Liver (tissue), 9 donors: ENCODE measurements around the gene TMTC1. TPM values are rescaled to one million over a fixed set of nuclear protein-coding genes. Genes with fewer than 3 reads are reported as not detected.

Experiments
- DNase-seq: peaks from one replicate; pipeline ENCODE4 v3.0.0-alpha.2; 2017; ENCODE audit warnings: low spot score
- H3K27ac ChIP-seq, 2 donors: one replicate each; pipeline ENCODE4 v1.7.0; 2013; ENCODE audit warnings: inconsistent platforms in 2 of 2, low read length in 2 of 2, control low read depth in 1 of 2, low read depth in 1 of 2, mild to moderate bottlenecking in 1 of 2
- H3K27me3 ChIP-seq, 4 donors: one replicate each; pipeline versions ENCODE4 v1.6.1 to v1.7.0; 2013; ENCODE audit warnings: low read length in 3 of 4, inconsistent platforms in 1 of 4, mild to moderate bottlenecking in 1 of 4, moderate library complexity in 1 of 4; ENCODE audit not compliant: control insufficient read depth in 4 of 4, insufficient read depth in 4 of 4
- H3K36me3 ChIP-seq, 4 donors: one replicate each; pipeline versions ENCODE4 v1.6.1 to v1.7.0; 2013; ENCODE audit warnings: low read length in 3 of 4, mild to moderate bottlenecking in 3 of 4, low read depth in 1 of 4, moderate library complexity in 1 of 4; ENCODE audit not compliant: control insufficient read depth in 4 of 4, insufficient read depth in 3 of 4
- H3K4me1 ChIP-seq, 4 donors: one replicate each; pipeline versions ENCODE4 v1.6.1 to v1.7.0; 2013; ENCODE audit warnings: low read length in 3 of 4, mild to moderate bottlenecking in 3 of 4, moderate library complexity in 1 of 4; ENCODE audit not compliant: control insufficient read depth in 4 of 4, insufficient read depth in 4 of 4
- H3K4me3 ChIP-seq, 3 donors: one replicate each; pipeline versions ENCODE4 v1.6.1 to v1.7.0; 2013; ENCODE audit warnings: low read length in 3 of 3, control low read depth in 1 of 3, low read depth in 1 of 3, mild to moderate bottlenecking in 1 of 3
- H3K9ac ChIP-seq, 2 donors: one replicate each; pipeline ENCODE4 v1.7.0; 2013; ENCODE audit warnings: low read length in 2 of 2, mild to moderate bottlenecking in 2 of 2, moderate library complexity in 2 of 2, control low read depth in 1 of 2, low read depth in 1 of 2
- H3K9me3 ChIP-seq, 4 donors: one replicate each; pipeline versions ENCODE4 v1.6.1 to v1.7.0; 2013; ENCODE audit warnings: low read length in 3 of 4; ENCODE audit not compliant: control insufficient read depth in 4 of 4
- EGR1 ChIP-seq, 2 donors: IDR thresholded peaks; 2 replicates each; pipeline ENCODE4 v1.6.1; 2016 to 2018; ENCODE audit warnings: antibody characterized with exemption in 2 of 2, low read depth in 2 of 2
- FOXA2 ChIP-seq: IDR thresholded peaks from 2 replicates; pipeline ENCODE4 v1.6.1; 2016; ENCODE audit warnings: antibody characterized with exemption
- GABPA ChIP-seq, 2 donors: IDR thresholded peaks in 1 of 2; conservative IDR thresholded peaks in 1 of 2; 2 replicates each; pipeline ENCODE4 v1.6.1; 2016; ENCODE audit warnings: antibody characterized with exemption in 2 of 2, mild to moderate bottlenecking in 1 of 2, moderate library complexity in 1 of 2
- HNF4A ChIP-seq, 2 donors: conservative IDR thresholded peaks; 2 replicates each; pipeline ENCODE4 v1.6.1; 2016; ENCODE audit warnings: antibody characterized with exemption in 2 of 2, mild to moderate bottlenecking in 2 of 2
- HNF4G ChIP-seq: IDR thresholded peaks from 2 replicates; pipeline ENCODE4 v1.6.1; 2016; ENCODE audit warnings: antibody characterized with exemption
- JUND ChIP-seq, 2 donors: IDR thresholded peaks; 2 replicates each; pipeline ENCODE4 v1.6.1; 2016; ENCODE audit warnings: antibody characterized with exemption in 2 of 2
- RAD21 ChIP-seq, 2 donors: IDR thresholded peaks; 2 replicates each; pipeline ENCODE4 v1.6.1; 2016; ENCODE audit warnings: antibody characterized with exemption in 2 of 2, mild to moderate bottlenecking in 2 of 2
- RXRA ChIP-seq, 2 donors: IDR thresholded peaks; 2 replicates each; pipeline ENCODE4 v1.6.1; 2017 to 2018; ENCODE audit warnings: antibody characterized with exemption in 2 of 2, mild to moderate bottlenecking in 1 of 2
- SP1 ChIP-seq: IDR thresholded peaks from 2 replicates; pipeline ENCODE4 v1.6.1; 2018; ENCODE audit warnings: antibody characterized with exemption, mild to moderate bottlenecking
- TAF1 ChIP-seq: conservative IDR thresholded peaks from 2 replicates; pipeline ENCODE4 v1.6.1; 2016; ENCODE audit warnings: antibody characterized with exemption, mild to moderate bottlenecking
- YY1 ChIP-seq: IDR thresholded peaks from 2 replicates; pipeline ENCODE4 v1.6.1; 2016; ENCODE audit warnings: antibody characterized with exemption, mild to moderate bottlenecking
- WGBS: extraction: QIAGEN DNeasy Blood & Tissue Kit; methylation state at CpG from one replicate; pipeline ENCODE4 v1.1.7; 2013; 5-methylcytosine and 5-hydroxymethylcytosine counted together
- polyA plus RNA-seq, 2 donors: library from polyadenylated mRNA; stranded (reverse) in 1 of 2; unstranded in 1 of 2; fragments of 200-250 nt in 1 of 2; fragments of >200 nt in 1 of 2; fragmentation: Nextera tagmentation in 1 of 2; extraction: Ambion mirVana in 1 of 2; gene quantifications; one replicate each; pipeline versions ENCODE4 v1.2.1 to v1.2.3, GENCODE V29; 2013 to 2015
- total RNA-seq, 2 donors: library from RNA; depleted of rRNA; stranded (reverse); fragments of >200 nt; gene quantifications; one replicate each; pipeline ENCODE4 v1.2.3, GENCODE V29; 2014
- TF ChIP-seq, protein P1 (sequence below): IDR thresholded peaks from 2 replicates; pipeline ENCODE4 v1.6.1; 2016; ENCODE audit warnings: antibody characterized with exemption
- TF ChIP-seq, protein P2 (sequence below): IDR thresholded peaks from 2 replicates; pipeline ENCODE4 v1.6.1; 2016; ENCODE audit warnings: antibody characterized with exemption
- TF ChIP-seq, protein P3 (sequence below): fragments of 150-350 bp; IDR thresholded peaks from 2 replicates; pipeline ENCODE4 v1.5.1; 2017; ENCODE audit warnings: improper control_type of control experiment, low read depth, low read length; ENCODE audit not compliant: missing input control
- donor health status: healthy.
- donor health status: healthy.
- donor health status: healthy.
- donor health status: healthy.
- donor health status: healthy.

TMTC1 gene
- total and polyA plus RNA-seq, 4 donors, result 0.76 to 3.3 (median 2.1) TPM

DNA sequence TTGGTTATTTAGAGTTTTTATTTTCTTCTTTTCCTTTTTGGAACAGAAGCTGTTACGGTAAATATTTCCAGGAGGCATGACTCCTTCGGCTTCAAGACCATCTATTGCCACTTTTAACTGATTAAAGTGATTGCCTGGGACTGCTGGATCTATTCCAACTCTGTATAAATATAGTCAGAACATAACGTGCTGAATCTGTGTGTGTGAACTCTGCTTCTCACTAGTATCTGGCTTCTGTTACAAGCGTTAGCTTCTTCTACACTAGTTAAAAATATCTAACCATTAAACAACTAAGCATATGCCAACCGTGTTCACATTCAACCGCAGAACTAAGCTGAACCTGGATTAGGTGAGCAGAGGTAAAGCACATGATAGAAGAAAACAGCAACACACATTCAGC lies 49.0 kb downstream of the TMTC1 start:
- Histone ChIP-seq H3K9me3 (no peaks in the 10 kb centered on the region), H3K9ac (no peak overlapping the region), H3K27me3 (no peaks in the 10 kb centered on the region), H3K27ac (no peak overlapping the region), H3K4me1 (peaks cover 0 to 5% (median 1%) of the 10 kb centered on the region in 4 donors), H3K4me3 (no peak overlapping the region), H3K36me3 (no peaks in the 10 kb centered on the region)
- TF ChIP-seq YY1, result no peak
- TF ChIP-seq HNF4G, result no peak
- TF ChIP-seq RXRA (IDR thresholded peaks at IDR 0.05), result no peak
- no peak for TF ChIP-seq SP1
- no peak for TF ChIP-seq FOXA2
- no peak for DNase-seq
- WGBS, result 39% methylated on average over 6 of the region's 6 CpGs

DNA sequence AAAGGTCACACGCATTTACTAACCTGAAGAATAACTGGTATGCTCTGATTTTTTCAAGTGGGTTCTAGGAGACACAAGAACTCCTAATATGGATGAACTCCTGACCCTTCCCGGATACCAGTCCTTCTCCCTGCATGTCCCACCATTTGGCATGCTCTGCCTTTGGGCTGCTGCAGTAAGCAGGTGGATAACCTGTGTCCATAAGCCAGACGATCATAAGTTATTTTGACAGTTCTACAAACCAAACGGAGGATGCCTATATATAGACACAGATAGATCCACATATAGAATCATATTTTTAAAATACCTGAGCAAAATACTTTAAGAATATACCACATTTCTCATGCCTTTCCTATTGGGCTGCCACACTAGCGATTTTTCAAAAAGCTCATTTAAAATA lies 49.4 kb downstream of the TMTC1 start:
- Histone ChIP-seq H3K27me3 (no peaks in the 10 kb centered on the region), H3K4me3 (no peak overlapping the region), H3K27ac (no peak overlapping the region), H3K4me1 (peaks cover 0 to 5% (median 1%) of the 10 kb centered on the region in 4 donors), H3K36me3 (no peaks in the 10 kb centered on the region), H3K9ac (no peak overlapping the region), H3K9me3 (no peaks in the 10 kb centered on the region)
- WGBS, result 87% methylated on average over 5 of the region's 5 CpGs
- no peak for DNase-seq
- TF ChIP-seq, protein P1, sequence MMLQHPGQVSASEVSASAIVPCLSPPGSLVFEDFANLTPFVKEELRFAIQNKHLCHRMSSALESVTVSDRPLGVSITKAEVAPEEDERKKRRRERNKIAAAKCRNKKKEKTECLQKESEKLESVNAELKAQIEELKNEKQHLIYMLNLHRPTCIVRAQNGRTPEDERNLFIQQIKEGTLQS, result no peak
- TF ChIP-seq GABPA (IDR thresholded peaks at IDR 0.05 in 1 of 2, conservative IDR thresholded peaks at IDR 0.05 in 1 of 2) (no peak), JUND (IDR thresholded peaks at IDR 0.05) (no peak), SP1 (no peak)
- TF ChIP-seq, protein P2, sequence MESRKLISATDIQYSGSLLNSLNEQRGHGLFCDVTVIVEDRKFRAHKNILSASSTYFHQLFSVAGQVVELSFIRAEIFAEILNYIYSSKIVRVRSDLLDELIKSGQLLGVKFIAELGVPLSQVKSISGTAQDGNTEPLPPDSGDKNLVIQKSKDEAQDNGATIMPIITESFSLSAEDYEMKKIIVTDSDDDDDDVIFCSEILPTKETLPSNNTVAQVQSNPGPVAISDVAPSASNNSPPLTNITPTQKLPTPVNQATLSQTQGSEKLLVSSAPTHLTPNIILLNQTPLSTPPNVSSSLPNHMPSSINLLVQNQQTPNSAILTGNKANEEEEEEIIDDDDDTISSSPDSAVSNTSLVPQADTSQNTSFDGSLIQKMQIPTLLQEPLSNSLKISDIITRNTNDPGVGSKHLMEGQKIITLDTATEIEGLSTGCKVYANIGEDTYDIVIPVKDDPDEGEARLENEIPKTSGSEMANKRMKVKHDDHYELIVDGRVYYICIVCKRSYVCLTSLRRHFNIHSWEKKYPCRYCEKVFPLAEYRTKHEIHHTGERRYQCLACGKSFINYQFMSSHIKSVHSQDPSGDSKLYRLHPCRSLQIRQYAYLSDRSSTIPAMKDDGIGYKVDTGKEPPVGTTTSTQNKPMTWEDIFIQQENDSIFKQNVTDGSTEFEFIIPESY, result no peak

DNA sequence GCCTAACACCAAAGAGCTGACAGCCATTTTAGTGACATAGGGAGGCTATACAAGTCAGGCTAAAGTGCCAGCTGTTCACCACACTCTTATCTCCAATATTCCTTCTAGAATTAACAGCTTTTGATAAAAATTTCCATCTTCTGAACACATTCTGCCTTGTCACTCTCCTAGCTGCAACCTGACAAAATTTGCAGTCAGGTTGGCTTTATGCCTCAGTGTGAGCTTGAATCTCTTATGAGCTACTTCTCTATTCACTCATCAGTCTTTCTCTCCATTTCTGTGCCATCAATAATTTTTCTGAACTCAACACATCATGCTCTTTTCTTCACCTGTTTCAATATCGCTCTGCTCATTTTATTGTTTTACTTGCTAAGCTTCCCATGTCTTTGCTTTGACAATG lies 50.2 kb downstream of the TMTC1 start:
- H3K4me1 ChIP-seq, result peaks cover 0 to 5% (median 1%) of the 10 kb centered on the region in 4 donors
- H3K36me3 ChIP-seq, result no peaks in the 10 kb centered on the region
- H3K9me3 ChIP-seq, result no peaks in the 10 kb centered on the region
- no peaks in the 10 kb centered on the region for H3K27me3 ChIP-seq
- H3K27ac ChIP-seq, result no peak overlapping the region
- no peak for DNase-seq
- H3K4me3 ChIP-seq, result no peak overlapping the region
- WGBS, result 99% methylated on average over 1 of the region's 1 CpG
- no peak overlapping the region for H3K9ac ChIP-seq
- TF ChIP-seq SP1 (no peak), TAF1 (no peak), EGR1 (IDR thresholded peaks at IDR 0.05; ENCODE audit: low read depth in 2 of 2) (no peak), RAD21 (IDR thresholded peaks at IDR 0.05) (no peak), HNF4A (conservative IDR thresholded peaks at IDR 0.05) (no peak)
- TF ChIP-seq, protein P3, sequence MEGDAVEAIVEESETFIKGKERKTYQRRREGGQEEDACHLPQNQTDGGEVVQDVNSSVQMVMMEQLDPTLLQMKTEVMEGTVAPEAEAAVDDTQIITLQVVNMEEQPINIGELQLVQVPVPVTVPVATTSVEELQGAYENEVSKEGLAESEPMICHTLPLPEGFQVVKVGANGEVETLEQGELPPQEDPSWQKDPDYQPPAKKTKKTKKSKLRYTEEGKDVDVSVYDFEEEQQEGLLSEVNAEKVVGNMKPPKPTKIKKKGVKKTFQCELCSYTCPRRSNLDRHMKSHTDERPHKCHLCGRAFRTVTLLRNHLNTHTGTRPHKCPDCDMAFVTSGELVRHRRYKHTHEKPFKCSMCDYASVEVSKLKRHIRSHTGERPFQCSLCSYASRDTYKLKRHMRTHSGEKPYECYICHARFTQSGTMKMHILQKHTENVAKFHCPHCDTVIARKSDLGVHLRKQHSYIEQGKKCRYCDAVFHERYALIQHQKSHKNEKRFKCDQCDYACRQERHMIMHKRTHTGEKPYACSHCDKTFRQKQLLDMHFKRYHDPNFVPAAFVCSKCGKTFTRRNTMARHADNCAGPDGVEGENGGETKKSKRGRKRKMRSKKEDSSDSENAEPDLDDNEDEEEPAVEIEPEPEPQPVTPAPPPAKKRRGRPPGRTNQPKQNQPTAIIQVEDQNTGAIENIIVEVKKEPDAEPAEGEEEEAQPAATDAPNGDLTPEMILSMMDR, result no peak
- TF ChIP-seq, protein P1, result no peak
